GM21737 (cell line): Measurements from ENCODE around the gene TTLL10.

Experiments
- ATAC-seq: cut with Tn5 transposase; IDR thresholded peaks from one replicate; pipeline ENCODE4 v1.9.1; 2021; ENCODE audit warnings: mild to moderate bottlenecking, moderate library complexity; ENCODE audit not compliant: unreplicated experiment

Gene TTLL10

GRCh38 chr1:1203561-1204424, 30.1 kb downstream of the TTLL10 start:
- no peak for ATAC-seq

- ATAC-seq: no peak
These were observed 30.8 kb downstream of the TTLL10 start for GRCh38 chr1:1204425-1204920.

- ATAC-seq: no peak
These were observed 31.5 kb downstream of the TTLL10 start for GRCh38 chr1:1204998-1205768.

GRCh38 chr1:1205769-1206375, 32.2 kb downstream of the TTLL10 start:
- no peak for ATAC-seq

- no peak for ATAC-seq
These were observed 32.8 kb downstream of the TTLL10 start, which contains the start of gene TNFRSF18 for GRCh38 chr1:1206376-1206965. TNFRSF18 (minus strand) TSS chr1:1206592; CDS start chr1:1206571, 21 bp downstream.

- no peak for ATAC-seq
These were observed 33.4 kb downstream of the TTLL10 start for GRCh38 chr1:1206966-1207531.

GRCh38 chr1:1207571-1207892, 33.9 kb downstream of the TTLL10 start:
- ATAC-seq: no peak

- no peak for ATAC-seq
These were observed 35.2 kb downstream of the TTLL10 start for GRCh38 chr1:1208713-1209433.

GRCh38 chr1:1210726-1211540, 37.3 kb downstream of the TTLL10 start:
- ATAC-seq: no peak

GRCh38 chr1:1211541-1212441, 38.1 kb downstream of the TTLL10 start:
- no peak for ATAC-seq

GRCh38 chr1:1212780-1213344, 39.2 kb downstream of the TTLL10 start:
- ATAC-seq: no peak

GRCh38 chr1:1213345-1214265, 39.9 kb downstream of the TTLL10 start, which contains the start of gene TNFRSF4:
TNFRSF4 (minus strand) TSS chr1:1214153; CDS start chr1:1214127, 26 bp downstream.
- ATAC-seq: no peak

GRCh38 chr1:1215080-1215676, 41.5 kb downstream of the TTLL10 start:
- ATAC-seq: no peak

- ATAC-seq: no peak
These were observed 42.4 kb downstream of the TTLL10 start for GRCh38 chr1:1215881-1216605.

GRCh38 chr1:1216770-1217620, 43.3 kb downstream of the TTLL10 start:
- ATAC-seq: no peak
